Dedifferentiated amniotic fluid mesenchymal stem cell (primary cell): Measurements from ENCODE around the gene FERMT1.
"Not testable (repeated sequence)": the region's sequence is repeated elsewhere in the genome, so short reads cannot be mapped to it uniquely, and the experiment has no call there.

Source experiments
- DNase-seq: peaks from one replicate; pipeline ENCODE4 v3.0.0-alpha.2; 2016; ENCODE audit errors: extremely low spot score

The FERMT1 gene

GRCh38 chr20:6040540-6040939 lies 82.3 kb downstream of the FERMT1 start:
- DNase-seq = no peak

GRCh38 chr20:6039766-6040165 lies 83.1 kb downstream of the FERMT1 start:
- DNase-seq = no peak

GRCh38 chr20:6038256-6038655 lies 84.6 kb downstream of the FERMT1 start:
- DNase-seq = no peak

GRCh38 chr20:6037082-6037481 lies 85.7 kb downstream of the FERMT1 start:
- DNase-seq = no peak

- DNase-seq = no peak
Observed at GRCh38 chr20:6036213-6036612, 86.6 kb downstream of the FERMT1 start.

- DNase-seq = no peak
Observed at GRCh38 chr20:6034134-6034969, 88.5 kb downstream of the FERMT1 start.

GRCh38 chr20:6032907-6033306 lies 89.9 kb downstream of the FERMT1 start:
- not testable (repeated sequence) for DNase-seq

GRCh38 chr20:6030453-6031080 lies 92.3 kb downstream of the FERMT1 start:
- DNase-seq = no peak

- no peak for DNase-seq
Observed at GRCh38 chr20:6029538-6029937, 93.3 kb downstream of the FERMT1 start.

GRCh38 chr20:6028818-6029217 lies 94.0 kb downstream of the FERMT1 start:
- DNase-seq = no peak

GRCh38 chr20:6026051-6026450 lies 96.8 kb downstream of the FERMT1 start:
- no peak for DNase-seq
